Pancreas (tissue), 10 donors: ENCODE data around the gene VAV1. TPM values are rescaled to one million over a fixed set of nuclear protein-coding genes. Genes with fewer than 3 reads are reported as not detected.

ENCODE experiments used
- ATAC-seq, 4 donors: fragments of 200-7000 bp; cut with Tn5 transposase; one replicate each; pipeline versions ENCODE4 v1.8.0 to v1.9.1; 2020; ENCODE audit warnings: mild to moderate bottlenecking in 4 of 4, moderate library complexity in 4 of 4
- DNase-seq, 6 donors: peaks; one replicate each; pipeline ENCODE4 v3.0.0-alpha.2; 2020
- FAIRE-seq: peaks from 2 replicates; lab custom pipeline; 2012; peaks lifted over from hg19 to GRCh38; lab: Jason Lieb, UNC
- H3K27ac ChIP-seq, 4 donors: fragments of 200-600 bp; sonication (generic); 1 replicate in 3 of 4; 2 replicates in 1 of 4; pipeline versions ENCODE4 v1.5.0 to v1.8.0; 2020
- H3K27me3 ChIP-seq, 4 donors: fragments of 200-600 bp; one replicate each; pipeline ENCODE4 v1.8.0; 2021
- H3K36me3 ChIP-seq, 3 donors: fragments of 200-600 bp; sonication (generic) in 1 of 3; one replicate each; pipeline versions ENCODE4 v1.5.0 to v1.8.0; 2020 to 2021
- H3K4me1 ChIP-seq, 3 donors: fragments of 200-600 bp; one replicate each; pipeline ENCODE4 v1.8.0; 2021
- H3K4me3 ChIP-seq, 4 donors: fragments of 200-600 bp; sonication (generic) in 2 of 4; one replicate each; pipeline versions ENCODE4 v1.5.0 to v1.8.0; 2020 to 2021
- H3K9me3 ChIP-seq, 4 donors: fragments of 200-600 bp; one replicate each; pipeline ENCODE4 v1.8.0; 2021
- CTCF ChIP-seq, 4 donors: fragments of 200-600 bp; sonication (generic) in 3 of 4; IDR thresholded peaks; one replicate each; pipeline versions ENCODE4 v1.5.0 to v1.8.0; 2021; ENCODE audit warnings: antibody characterized with exemption in 4 of 4
- WGBS, 2 donors: extraction: QIAGEN DNeasy Blood & Tissue Kit; methylation state at CpG; one replicate each; pipeline ENCODE4 v1.1.7; 2013; 5-methylcytosine and 5-hydroxymethylcytosine counted together
- intact Hi-C, 3 donors: fragments of 100-400 bp; cut with DNase I; formaldehyde crosslinking; loops; one replicate each; pipeline versions ENCODE4 v1.11.1 to v1.14.2; 2022
- polyA plus RNA-seq, 2 donors: library from polyadenylated mRNA; stranded (reverse); fragments of 200-250 nt; gene quantifications; one replicate each; pipeline ENCODE4 v1.2.3, GENCODE V29; 2013
- total RNA-seq, 6 donors: library from RNA; stranded (reverse); fragmentation: NEBNext Ultra II Directional in 4 of 6; extraction: Animal tissue kit (Norgen Biotek cat#: 25700) in 4 of 6; gene quantifications; one replicate each; pipeline versions ENCODE4 v1.2.1 to v1.2.4, GENCODE V29; 2021 to 2023
- donor health status: healthy with polysubstance abuse.
- donor health status: DM: no; HTN: no; CAD: no; lungs with moderate emphysema.
- donor health status: DM: no; HTN: no; CAD: no.
- donor health status: control.
- donor health status: control.
- donor health status: Bipolar disorder and iron deficiency.
- donor health status: DM: yes; HTN: yes; CAD: no.
- donor health status: DM: no; HTN: no; CAD: no.
- donor health status: DM: no; HTN: no; CAD: no.
- donor health status: DM: yes; HTN: yes; CAD: no.

The VAV1 gene
- total and polyA plus RNA-seq, 8 donors: 0.23 to 7.3 (median 1.2) TPM

DNA sequence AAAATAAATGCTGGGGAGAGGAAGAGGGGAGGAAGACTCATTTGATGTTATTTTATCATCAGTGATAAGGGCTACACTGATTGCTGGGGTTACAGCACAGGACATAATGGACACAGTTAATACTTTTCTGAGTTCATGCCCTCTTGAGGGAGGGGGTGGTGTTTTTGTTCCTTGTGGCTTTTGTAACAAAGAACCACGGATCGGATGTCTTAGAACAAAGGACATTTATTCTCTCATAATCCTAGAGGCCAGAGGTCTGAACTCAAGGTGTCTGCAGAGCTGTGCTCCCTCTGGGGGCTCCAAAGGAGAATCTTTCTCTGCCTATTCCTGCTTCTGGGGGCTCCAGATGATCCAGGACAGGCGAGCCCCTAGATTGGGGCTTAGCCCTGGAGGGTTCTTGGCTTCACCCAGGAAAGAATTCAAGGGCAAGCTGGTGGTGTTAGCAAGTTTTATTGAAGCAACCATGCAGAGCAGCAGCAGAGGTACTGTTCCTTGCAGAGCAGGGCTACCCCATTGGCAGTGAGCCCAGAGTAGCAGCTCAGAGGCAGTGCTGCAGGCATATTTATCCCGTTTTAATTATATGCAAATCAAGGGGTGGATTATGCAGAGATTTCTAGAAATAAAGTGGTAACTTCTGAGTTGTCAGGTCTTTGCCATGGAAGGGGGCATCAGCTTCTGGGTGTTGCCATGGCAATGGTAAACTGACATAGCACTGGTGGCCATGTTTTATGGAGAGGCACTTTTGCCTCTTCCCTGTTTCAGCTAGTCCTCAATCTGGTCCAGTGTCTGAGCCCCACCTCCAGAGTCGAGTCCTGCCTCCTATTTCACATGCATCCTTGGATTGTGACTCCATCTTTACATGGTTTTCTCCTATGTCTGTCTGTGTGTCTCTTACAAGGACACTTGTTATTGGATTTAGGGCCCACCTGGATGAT is 18.0 kb downstream of the VAV1 start:
- no peak overlapping the region for H3K27ac ChIP-seq
- no peaks in the 10 kb centered on the region for H3K36me3 ChIP-seq
- no peak for TF ChIP-seq CTCF (IDR thresholded peaks at IDR 0.05)
- no peak for DNase-seq
- no peaks in the 10 kb centered on the region for H3K27me3 ChIP-seq
- no peaks in the 10 kb centered on the region for H3K9me3 ChIP-seq
- no peak overlapping the region for H3K4me3 ChIP-seq
- no peak for ATAC-seq
- no peak for FAIRE-seq
- no peaks in the 10 kb centered on the region for H3K4me1 ChIP-seq
- intact Hi-C loops: no loop called here
- WGBS, 2 donors: 34 to 40% methylated on average over 5 of the region's 5 CpGs

DNA sequence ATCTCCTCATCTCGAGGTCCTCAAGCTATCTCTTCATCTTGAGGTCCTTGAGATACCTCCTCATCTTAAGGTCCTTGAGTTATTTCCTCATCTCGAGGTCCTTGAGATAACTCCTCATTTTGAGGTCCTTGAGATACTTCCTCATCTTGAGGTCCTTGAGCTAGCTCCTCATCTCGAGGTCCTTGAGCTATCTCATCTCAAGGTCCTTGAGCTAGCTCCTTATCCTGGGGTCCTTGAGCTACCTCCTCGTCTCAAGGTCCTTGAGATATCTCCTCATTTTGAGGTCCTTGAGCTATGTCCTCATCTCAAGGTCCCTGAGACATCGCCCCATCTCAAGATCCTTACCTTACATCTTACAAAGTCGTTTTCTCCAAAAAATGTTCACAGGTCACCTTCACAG is 18.7 kb downstream of the VAV1 start:
- FAIRE-seq (no peak), ATAC-seq (no peak), DNase-seq (no peak)
- Histone ChIP-seq H3K4me3 (no peak overlapping the region), H3K27me3 (no peaks in the 10 kb centered on the region), H3K4me1 (no peaks in the 10 kb centered on the region), H3K9me3 (no peaks in the 10 kb centered on the region), H3K27ac (no peak overlapping the region), H3K36me3 (no peaks in the 10 kb centered on the region)
- TF ChIP-seq CTCF (IDR thresholded peaks at IDR 0.05): no peak
- intact Hi-C loops: no loop called here
- 43 to 53% methylated on average over 6 of the region's 6 CpGs for WGBS, 2 donors

DNA sequence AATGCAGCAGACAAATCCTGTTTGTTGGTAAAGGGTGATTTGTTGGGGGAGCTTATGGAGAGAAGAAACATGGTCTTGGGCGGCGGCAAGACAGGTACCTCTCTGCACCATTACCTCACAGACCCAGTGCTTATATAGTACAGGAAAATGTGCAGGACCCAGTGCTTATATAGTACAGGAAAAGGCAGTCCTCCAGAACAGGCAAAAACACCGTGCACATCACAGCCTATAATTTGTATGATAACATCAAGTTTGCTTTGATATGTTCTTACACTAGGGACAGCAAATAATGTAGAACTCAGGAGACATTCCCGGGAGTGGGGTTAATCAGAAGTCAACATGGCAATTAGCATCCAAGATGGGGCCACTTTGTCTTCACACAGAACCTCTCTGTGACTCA is 20.9 kb downstream of the VAV1 start:
- Histone ChIP-seq H3K27me3 (no peaks in the 10 kb centered on the region), H3K27ac (no peak overlapping the region), H3K9me3 (no peaks in the 10 kb centered on the region), H3K4me3 (no peak overlapping the region), H3K36me3 (no peaks in the 10 kb centered on the region), H3K4me1 (no peaks in the 10 kb centered on the region)
- no peak for FAIRE-seq
- no peak for ATAC-seq
- intact Hi-C loops: no loop called here
- no peak for DNase-seq
- no peak for TF ChIP-seq CTCF (IDR thresholded peaks at IDR 0.05)
- WGBS, 2 donors: 52 to 63% methylated on average over 4 of the region's 4 CpGs

- peak; percentile 61 for FAIRE-seq
- no peaks in the 10 kb centered on the region for H3K27me3 ChIP-seq
- H3K36me3 ChIP-seq: no peaks in the 10 kb centered on the region
- no peaks in the 10 kb centered on the region for H3K4me1 ChIP-seq
- intact Hi-C loops: no loop called here
- TF ChIP-seq CTCF (IDR thresholded peaks at IDR 0.05): no peak
- no peak for ATAC-seq
- DNase-seq: no peak
- WGBS, 2 donors: 31 to 38% methylated on average over 5 of the region's 5 CpGs
- no peak overlapping the region for H3K27ac ChIP-seq
- no peaks in the 10 kb centered on the region for H3K9me3 ChIP-seq
- no peak overlapping the region for H3K4me3 ChIP-seq
Measured at GRCh38 chr19:6793973-6794372, 21.5 kb downstream of the VAV1 start.
